Right lobe of liver (tissue), 6 donors: Measurements from ENCODE around the gene ZMPSTE24. TPM values are rescaled to one million over a fixed set of nuclear protein-coding genes. Genes with fewer than 3 reads are reported as not detected.
A peak's percentile ranks its signal among the peaks of the same experiment; 100 is the strongest.

ENCODE experiments used
- ATAC-seq, 4 donors: fragments of 200-7000 bp; cut with Tn5 transposase; one replicate each; pipeline ENCODE4 v1.9.1; 2020; ENCODE audit warnings: mild to moderate bottlenecking in 4 of 4, moderate library complexity in 4 of 4
- DNase-seq, 3 donors: peaks; one replicate each; pipeline ENCODE4 v3.0.0-alpha.2; 2020
- H3K27ac ChIP-seq, 3 donors: fragments of 200-600 bp; one replicate each; pipeline ENCODE4 v1.8.0; 2022
- H3K27me3 ChIP-seq, 2 donors: fragments of 200-600 bp; one replicate each; pipeline ENCODE4 v1.8.0; 2022
- H3K36me3 ChIP-seq, 4 donors: fragments of 200-600 bp; sonication (generic) in 1 of 4; one replicate each; pipeline versions ENCODE4 v1.5.1 to v1.8.0; 2017 to 2022; ENCODE audit warnings: control low read depth in 1 of 4
- H3K4me1 ChIP-seq, 4 donors: fragments of 200-600 bp; sonication (generic) in 1 of 4; one replicate each; pipeline versions ENCODE4 v1.5.1 to v1.8.0; 2017 to 2022; ENCODE audit warnings: control low read depth in 1 of 4
- H3K4me3 ChIP-seq, 3 donors: fragments of 200-600 bp; one replicate each; pipeline ENCODE4 v1.8.0; 2022
- H3K9me3 ChIP-seq, 4 donors: fragments of 200-600 bp; sonication (generic) in 1 of 4; one replicate each; pipeline versions ENCODE4 v1.5.1 to v1.8.0; 2017 to 2022; ENCODE audit warnings: control low read depth in 1 of 4
- POLR2A ChIP-seq: fragments of 450-650 bp; IDR thresholded peaks from one replicate; pipeline ENCODE4 v1.6.1; 2017; ENCODE audit warnings: antibody characterized with exemption, mild to moderate bottlenecking
- WGBS: methylation state at CpG from one replicate; pipeline ENCODE4 v1.1.6; 2018; ENCODE audit warnings: low coverage, low lambda C conversion rate; ENCODE audit not compliant: insufficient coverage; ENCODE audit errors: missing lambda C conversion rate; 5-methylcytosine and 5-hydroxymethylcytosine counted together
- intact Hi-C, 2 donors: fragments of 100-400 bp; cut with DNase I; formaldehyde crosslinking; loops; one replicate each; pipeline versions ENCODE4 v1.11.2 to v1.14.1; 2022
- total RNA-seq, 6 experiments: library from RNA; depleted of rRNA in 2 of 6; stranded (reverse); fragments of >200 nt in 2 of 6; fragmentation: NEBNext Ultra II Directional in 3 of 6; extraction: Animal tissue kit (Norgen Biotek cat#: 25700) in 3 of 6; gene quantifications; one replicate each; pipeline versions ENCODE4 v1.1.0 to v1.2.4, GENCODE V29; 2016 to 2023
- TF ChIP-seq, protein P1 (sequence below), 4 donors: fragments of 200-600 bp in 3 of 4; fragments of 450-650 bp in 1 of 4; IDR thresholded peaks; one replicate each; pipeline versions ENCODE4 v1.5.1 to v1.8.0; 2016 to 2022; ENCODE audit warnings: antibody characterized with exemption in 4 of 4, mild to moderate bottlenecking in 2 of 4
- donor health status: DM: no; HTN: yes; CAD: no.
- donor health status: DM: no; HTN: no; CAD: no.
- donor health status: DM: no; HTN: no; CAD: no.
- donor health status: DM: no; HTN: yes; CAD: no.
- donor health status: DM: no; HTN: yes; CAD: no.

Gene ZMPSTE24
- total RNA-seq, 6 experiments from 2014 or later: 21.1 to 36.9 (median 27.5) TPM

DNA sequence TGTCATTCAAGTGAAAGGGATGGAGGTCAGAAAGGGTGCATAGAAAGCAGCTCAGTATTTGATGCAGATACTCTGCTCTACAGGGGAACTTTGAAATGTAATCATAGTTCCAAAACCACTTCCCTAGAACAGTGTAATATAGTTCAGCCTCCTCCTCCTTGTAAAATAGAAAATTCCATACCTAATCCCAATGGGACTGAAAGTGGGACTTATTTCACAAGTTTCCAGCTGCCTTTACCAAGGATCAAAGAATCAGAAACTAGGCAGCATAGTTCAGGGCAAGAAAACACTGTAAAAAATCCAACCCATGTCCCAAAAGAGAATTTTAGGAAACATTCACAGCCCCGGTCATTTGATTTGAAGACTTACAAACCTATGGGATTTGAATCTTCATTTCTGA lies 18.4 kb upstream of the ZMPSTE24 start:
- WGBS: 100% methylated on average over 1 of the region's 1 CpG
- Histone ChIP-seq H3K9me3 (no peaks in the 10 kb centered on the region), H3K36me3 (peaks cover 0 to 29% (median 7%) of the 10 kb centered on the region in 4 donors), H3K27ac (no peak overlapping the region), H3K27me3 (no peaks in the 10 kb centered on the region), H3K4me3 (no peak overlapping the region), H3K4me1 (no peaks in the 10 kb centered on the region)
- ATAC-seq: no peak
- no peak for DNase-seq
- intact Hi-C loops: no loop called here
- TF ChIP-seq POLR2A: no peak
- TF ChIP-seq, protein P1, sequence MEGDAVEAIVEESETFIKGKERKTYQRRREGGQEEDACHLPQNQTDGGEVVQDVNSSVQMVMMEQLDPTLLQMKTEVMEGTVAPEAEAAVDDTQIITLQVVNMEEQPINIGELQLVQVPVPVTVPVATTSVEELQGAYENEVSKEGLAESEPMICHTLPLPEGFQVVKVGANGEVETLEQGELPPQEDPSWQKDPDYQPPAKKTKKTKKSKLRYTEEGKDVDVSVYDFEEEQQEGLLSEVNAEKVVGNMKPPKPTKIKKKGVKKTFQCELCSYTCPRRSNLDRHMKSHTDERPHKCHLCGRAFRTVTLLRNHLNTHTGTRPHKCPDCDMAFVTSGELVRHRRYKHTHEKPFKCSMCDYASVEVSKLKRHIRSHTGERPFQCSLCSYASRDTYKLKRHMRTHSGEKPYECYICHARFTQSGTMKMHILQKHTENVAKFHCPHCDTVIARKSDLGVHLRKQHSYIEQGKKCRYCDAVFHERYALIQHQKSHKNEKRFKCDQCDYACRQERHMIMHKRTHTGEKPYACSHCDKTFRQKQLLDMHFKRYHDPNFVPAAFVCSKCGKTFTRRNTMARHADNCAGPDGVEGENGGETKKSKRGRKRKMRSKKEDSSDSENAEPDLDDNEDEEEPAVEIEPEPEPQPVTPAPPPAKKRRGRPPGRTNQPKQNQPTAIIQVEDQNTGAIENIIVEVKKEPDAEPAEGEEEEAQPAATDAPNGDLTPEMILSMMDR (IDR thresholded peaks at IDR 0.05): no peak

DNA sequence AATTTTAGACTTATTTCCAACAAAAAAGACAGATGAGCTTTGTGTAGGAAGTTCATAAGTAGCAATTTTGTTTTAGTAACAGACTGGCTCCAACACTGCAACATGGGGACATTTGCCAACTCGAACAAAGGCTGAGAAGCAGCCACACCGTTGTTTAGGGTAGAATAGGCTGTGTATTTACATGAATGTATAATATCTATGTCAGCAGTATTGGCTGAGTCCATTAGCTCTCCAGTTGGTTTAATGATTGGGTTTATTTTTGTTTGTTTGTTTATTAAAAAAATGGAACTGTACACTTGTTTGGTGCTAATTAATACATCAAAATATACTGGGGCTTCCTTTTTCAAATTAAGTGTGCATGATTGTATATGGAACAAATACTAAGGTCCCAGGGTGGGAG lies 17.6 kb upstream of the ZMPSTE24 start:
- WGBS: 94% methylated on average over 2 of the region's 2 CpGs
- no peak overlapping the region for H3K27ac ChIP-seq
- H3K27me3 ChIP-seq: no peaks in the 10 kb centered on the region
- TF ChIP-seq, protein P1 (IDR thresholded peaks at IDR 0.05): no peak
- TF ChIP-seq POLR2A: no peak
- DNase-seq (no peak), ATAC-seq (no peak)
- no peaks in the 10 kb centered on the region for H3K9me3 ChIP-seq
- no peak overlapping the region for H3K4me3 ChIP-seq
- intact Hi-C loops: no loop called here
- H3K36me3 ChIP-seq: peaks cover 0 to 26% (median 7%) of the 10 kb centered on the region in 4 donors
- no peaks in the 10 kb centered on the region for H3K4me1 ChIP-seq

DNA sequence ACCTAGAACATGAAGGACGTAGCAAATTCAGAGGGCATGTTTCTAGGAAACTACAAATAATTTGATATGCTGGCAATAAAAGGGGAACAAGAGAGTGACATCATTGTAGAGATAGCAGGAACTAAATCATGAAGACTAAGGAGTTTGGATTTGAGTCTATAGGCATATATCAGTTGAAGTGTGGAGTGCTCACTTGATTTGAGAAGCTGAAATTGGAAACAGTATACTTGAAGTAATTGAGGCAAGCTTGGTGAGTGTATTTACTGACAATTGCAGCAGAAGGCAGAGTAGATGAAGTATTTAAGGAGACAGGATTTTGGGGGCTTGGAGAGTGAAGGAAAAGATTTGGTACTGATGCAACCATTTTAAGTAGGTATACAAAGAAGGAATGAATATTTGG lies 16.7 kb upstream of the ZMPSTE24 start:
- TF ChIP-seq, protein P1 (IDR thresholded peaks at IDR 0.05): no peak
- TF ChIP-seq POLR2A: no peak
- Histone ChIP-seq H3K4me3 (no peak overlapping the region), H3K4me1 (no peaks in the 10 kb centered on the region), H3K27ac (no peak overlapping the region), H3K36me3 (peaks cover 0 to 16% (median 3%) of the 10 kb centered on the region in 4 donors), H3K9me3 (no peaks in the 10 kb centered on the region), H3K27me3 (no peaks in the 10 kb centered on the region)
- 79% methylated on average over 1 of the region's 1 CpG for WGBS
- no peak for DNase-seq
- ATAC-seq: no peak
- intact Hi-C loops: no loop called here

DNA sequence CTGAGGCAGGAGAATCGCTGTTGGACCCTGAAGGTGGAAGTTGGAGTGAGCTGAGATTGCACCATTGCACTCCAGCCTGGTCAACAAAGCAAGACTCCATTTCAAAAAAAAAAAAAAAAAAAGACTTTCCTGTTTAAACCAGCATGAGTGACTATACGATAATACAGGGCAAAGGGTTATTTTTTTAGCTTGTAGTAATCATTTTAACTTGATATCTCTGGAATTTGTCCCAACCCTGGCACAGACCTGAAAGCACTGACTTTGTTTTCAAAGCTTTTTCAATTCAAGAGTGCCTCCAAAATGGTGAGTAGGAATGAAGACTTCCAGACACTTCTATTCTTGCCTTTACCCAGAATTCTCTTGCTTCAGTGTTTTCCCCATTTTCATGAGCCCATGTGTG lies 14.7 kb upstream of the ZMPSTE24 start:
- 33% methylated on average over 2 of the region's 2 CpGs for WGBS
- no peaks in the 10 kb centered on the region for H3K27me3 ChIP-seq
- TF ChIP-seq POLR2A: no peak
- TF ChIP-seq, protein P1 (IDR thresholded peaks at IDR 0.05): no peak
- no peaks in the 10 kb centered on the region for H3K9me3 ChIP-seq
- H3K36me3 ChIP-seq: no peaks in the 10 kb centered on the region
- no peak overlapping the region for H3K4me3 ChIP-seq
- no peaks in the 10 kb centered on the region for H3K4me1 ChIP-seq
- peak in 1 of 4 donors; percentile 46 for ATAC-seq
- intact Hi-C loops: no loop called here
- no peak for DNase-seq
- no peak overlapping the region for H3K27ac ChIP-seq
